ENCODE measurements around the gene SCN7A.
"Not testable (repeated sequence)": the region's sequence is repeated elsewhere in the genome, so short reads cannot be mapped to it uniquely, and the experiment has no call there.

Gene SCN7A

DNA sequence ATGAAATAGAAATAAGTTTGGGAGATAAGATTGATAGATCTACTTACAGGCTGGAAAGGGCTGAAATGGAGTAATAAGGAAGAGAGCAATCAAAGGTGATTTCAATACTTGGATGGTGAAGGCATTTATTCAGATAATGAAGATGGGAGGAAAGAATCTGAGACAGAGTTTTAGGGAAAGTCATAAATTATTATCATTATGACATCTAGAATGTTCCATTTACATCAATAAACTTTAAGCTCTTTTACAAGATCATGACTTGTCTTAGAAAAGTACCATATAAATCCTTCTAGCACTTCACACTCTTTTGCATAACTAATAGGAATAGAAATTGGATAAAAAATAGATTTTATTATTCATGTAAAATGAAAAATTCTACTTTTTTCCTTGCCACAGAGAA, 120.5 kb downstream of the SCN7A start:
- DNase-seq (ENCODE audit: low spot score in 2 of 2) (no peak), ATAC-seq (ENCODE audit: low read depth) (no peak)
- Mint-ChIP-seq H3K36me3 (no peaks in the 10 kb centered on the region), H3K4me1 (peaks cover 7% of the 10 kb centered on the region), H3K27me3 (peaks cover 12% of the 10 kb centered on the region), H3K27ac (no peak overlapping the region), H3K4me3 (no peak overlapping the region), H3K9me3 (no peaks in the 10 kb centered on the region)

DNA sequence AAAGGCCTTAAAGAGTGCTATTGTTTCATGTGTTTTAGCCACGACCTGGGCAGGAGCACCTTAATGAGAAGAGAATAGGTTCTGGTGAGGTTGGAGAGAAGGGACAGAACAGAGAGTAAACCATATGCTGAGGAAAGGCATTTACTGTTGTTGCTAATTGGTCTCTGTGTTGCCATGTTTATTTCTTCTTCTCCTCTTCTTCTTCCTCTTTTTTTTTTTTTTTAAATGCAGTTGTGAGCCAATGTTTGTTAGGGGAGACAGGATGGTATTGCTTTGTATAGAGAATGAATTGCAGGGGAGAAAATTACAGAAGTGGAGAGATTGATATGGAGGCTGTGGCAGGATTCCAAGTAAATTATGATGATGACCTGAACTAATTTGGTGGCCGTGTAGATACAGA, 120.9 kb downstream of the SCN7A start:
- Mint-ChIP-seq H3K36me3 (no peaks in the 10 kb centered on the region), H3K27ac (no peak overlapping the region), H3K9me3 (no peaks in the 10 kb centered on the region), H3K27me3 (peaks cover 10% of the 10 kb centered on the region), H3K4me3 (no peak overlapping the region), H3K4me1 (peaks cover 7% of the 10 kb centered on the region)
- no peak for ATAC-seq (ENCODE audit: low read depth)
- DNase-seq (ENCODE audit: low spot score in 2 of 2), result no peak

DNA sequence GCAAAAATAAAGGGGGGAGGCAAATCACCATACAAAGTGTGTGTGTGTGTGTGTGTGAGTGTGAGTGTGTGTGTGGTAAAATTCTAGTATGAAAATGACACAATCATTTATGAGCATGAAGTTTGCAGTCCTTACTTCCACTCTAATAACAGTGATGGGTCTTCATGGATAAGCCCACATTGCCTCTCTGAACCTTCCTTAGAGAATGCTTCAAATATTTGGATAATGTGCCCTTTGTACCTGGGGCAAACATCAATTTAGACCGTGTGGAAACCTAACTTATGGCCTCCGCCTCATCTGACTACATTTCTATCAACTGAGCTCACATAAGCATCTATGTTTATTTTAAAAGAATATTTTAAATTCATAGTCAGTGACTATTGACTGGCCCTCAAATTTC, 122.0 kb downstream of the SCN7A start:
- Mint-ChIP-seq H3K27ac (no peak overlapping the region), H3K36me3 (no peaks in the 10 kb centered on the region), H3K9me3 (no peaks in the 10 kb centered on the region), H3K4me1 (peaks cover 7% of the 10 kb centered on the region), H3K4me3 (no peak overlapping the region), H3K27me3 (peaks cover 9% of the 10 kb centered on the region)
- no peak for ATAC-seq (ENCODE audit: low read depth)
- DNase-seq (ENCODE audit: low spot score in 2 of 2), result no peak

DNA sequence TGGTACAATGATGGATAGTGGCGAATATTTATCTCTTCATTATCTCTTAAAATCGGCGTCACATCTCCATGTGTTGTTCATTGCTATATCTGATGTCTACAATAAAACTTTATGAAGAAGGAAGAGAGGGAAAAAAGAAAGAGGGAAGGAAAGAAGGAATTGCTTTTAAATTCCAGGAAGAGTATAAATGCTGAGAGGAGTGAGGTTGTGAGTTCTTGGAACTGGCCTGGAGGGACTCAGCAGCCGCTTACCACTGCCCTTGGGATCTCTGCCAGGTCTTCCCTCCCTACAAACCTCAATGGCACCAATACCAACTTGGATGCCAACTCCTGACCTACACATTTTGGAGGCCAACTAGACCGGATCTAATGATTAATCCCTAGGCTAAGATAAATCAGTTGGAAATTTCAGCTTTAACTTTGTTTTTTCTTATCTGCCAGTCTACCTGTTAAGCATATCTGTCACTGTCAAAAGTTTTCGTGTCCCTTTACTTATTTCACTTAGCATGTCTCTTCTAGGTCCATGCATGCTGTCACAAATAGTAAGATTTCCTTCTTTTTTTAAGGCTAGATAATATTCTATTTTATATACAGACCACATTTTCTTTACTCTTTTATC, 128.1 kb downstream of the SCN7A start:
- ATAC-seq (ENCODE audit: low read depth) (no peak), DNase-seq (ENCODE audit: low spot score in 2 of 2) (no peak)
- no peaks in the 10 kb centered on the region for H3K9me3 Mint-ChIP-seq
- H3K4me3 Mint-ChIP-seq, result no peak overlapping the region
- no peaks in the 10 kb centered on the region for H3K36me3 Mint-ChIP-seq
- H3K27me3 Mint-ChIP-seq, result no peaks in the 10 kb centered on the region
- no peak overlapping the region for H3K27ac Mint-ChIP-seq
- H3K4me1 Mint-ChIP-seq, result no peaks in the 10 kb centered on the region

DNA sequence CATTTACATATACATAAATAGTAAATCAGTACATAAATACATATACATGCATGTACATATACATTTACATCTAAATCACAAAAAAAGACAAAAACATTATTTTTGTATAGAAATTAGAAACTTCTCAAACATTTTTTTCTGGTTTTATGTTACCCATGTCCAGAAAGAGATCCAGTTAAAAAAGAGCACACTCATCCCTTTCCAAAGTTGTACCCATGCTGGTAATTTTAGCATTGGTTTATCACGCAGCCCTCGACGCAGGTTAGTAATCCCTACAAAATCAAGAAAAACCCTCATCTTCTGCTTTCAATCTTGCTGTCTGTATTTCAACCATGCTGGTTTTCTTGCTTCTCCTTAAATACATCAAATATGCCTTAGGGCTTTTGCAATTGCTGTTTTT, 128.8 kb downstream of the SCN7A start:
- Mint-ChIP-seq H3K4me3 (no peak overlapping the region), H3K27me3 (no peaks in the 10 kb centered on the region), H3K4me1 (no peaks in the 10 kb centered on the region), H3K36me3 (no peaks in the 10 kb centered on the region), H3K9me3 (no peaks in the 10 kb centered on the region), H3K27ac (no peak overlapping the region)
- no peak for ATAC-seq (ENCODE audit: low read depth)
- DNase-seq (ENCODE audit: low spot score in 2 of 2), result no peak

DNA sequence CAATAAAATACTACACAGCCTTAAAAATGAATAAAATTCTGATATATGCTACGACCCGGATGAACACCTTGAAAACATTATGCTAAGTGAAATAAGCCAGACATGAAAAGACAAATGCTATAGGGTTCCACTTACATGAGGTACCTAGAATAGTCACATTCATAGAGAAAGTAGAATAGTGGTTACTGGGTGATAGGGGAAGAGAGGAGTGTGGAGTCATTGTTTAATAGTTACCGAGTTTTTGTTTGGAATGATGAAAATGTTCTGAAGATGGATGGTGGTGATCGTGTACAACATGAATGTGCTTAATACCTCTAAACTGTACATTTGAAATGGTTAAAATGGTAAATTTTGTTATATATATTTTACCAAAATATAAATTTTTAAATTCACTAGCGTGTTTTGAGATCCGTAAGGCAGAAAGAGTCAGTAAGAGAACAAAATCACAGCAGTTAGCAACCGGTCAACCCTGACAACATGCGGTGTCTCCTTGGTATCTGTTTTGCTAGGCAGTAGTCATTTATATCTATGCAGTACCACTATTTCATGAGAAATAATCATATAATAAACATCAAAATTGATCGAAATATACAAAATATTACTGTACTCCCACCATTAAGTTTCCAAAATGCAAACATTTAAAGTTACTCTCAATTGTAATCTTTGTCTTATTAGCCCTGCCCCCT, 129.4 kb downstream of the SCN7A start:
- Mint-ChIP-seq H3K9me3 (no peaks in the 10 kb centered on the region), H3K27ac (no peak overlapping the region), H3K4me1 (no peaks in the 10 kb centered on the region), H3K27me3 (no peaks in the 10 kb centered on the region), H3K36me3 (no peaks in the 10 kb centered on the region), H3K4me3 (no peak overlapping the region)
- ATAC-seq (ENCODE audit: low read depth) (no peak), DNase-seq (ENCODE audit: low spot score in 2 of 2) (no peak)

DNA sequence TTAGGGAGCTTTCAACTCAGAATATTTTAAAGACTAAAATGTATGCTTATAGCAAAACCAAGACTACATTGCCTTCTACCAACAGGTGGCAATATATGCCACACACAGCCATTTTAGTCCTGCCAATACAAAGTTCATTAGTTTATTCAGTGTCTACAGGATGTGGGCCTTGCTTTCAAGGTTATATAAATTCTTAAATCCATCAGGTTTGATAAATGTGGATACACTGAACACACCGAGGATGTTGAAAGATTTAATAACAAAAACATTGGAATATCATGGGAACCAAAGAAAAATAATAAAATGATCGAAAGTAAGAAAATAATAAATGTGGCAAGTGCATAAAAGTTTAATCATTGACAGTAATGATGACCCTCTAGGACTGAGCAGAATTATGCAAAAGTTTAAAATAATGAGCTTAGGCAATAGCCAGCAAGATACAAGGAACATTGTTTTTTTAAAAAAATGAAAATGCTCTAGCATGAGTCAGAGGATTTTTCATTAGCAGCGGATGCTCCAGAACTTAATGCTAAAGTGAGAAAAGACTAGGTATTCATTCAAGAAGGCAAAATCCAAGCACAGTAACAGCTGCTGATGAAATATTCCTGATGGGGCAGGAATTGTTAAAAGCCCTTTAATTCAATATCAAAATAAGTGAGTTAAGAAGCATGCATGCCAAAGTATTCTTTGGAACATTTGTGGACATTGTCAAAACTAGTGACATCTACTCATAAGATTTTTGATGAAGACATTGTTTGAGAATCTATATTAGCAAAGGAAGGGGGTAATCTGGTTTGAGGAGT, 132.5 kb downstream of the SCN7A start:
- no peak overlapping the region for H3K27ac Mint-ChIP-seq
- no peak for DNase-seq (ENCODE audit: low spot score in 2 of 2)
- H3K36me3 Mint-ChIP-seq, result no peaks in the 10 kb centered on the region
- H3K9me3 Mint-ChIP-seq, result no peaks in the 10 kb centered on the region
- ATAC-seq (ENCODE audit: low read depth), result no peak
- no peaks in the 10 kb centered on the region for H3K27me3 Mint-ChIP-seq
- H3K4me1 Mint-ChIP-seq, result no peaks in the 10 kb centered on the region
- H3K4me3 Mint-ChIP-seq, result no peak overlapping the region

DNA sequence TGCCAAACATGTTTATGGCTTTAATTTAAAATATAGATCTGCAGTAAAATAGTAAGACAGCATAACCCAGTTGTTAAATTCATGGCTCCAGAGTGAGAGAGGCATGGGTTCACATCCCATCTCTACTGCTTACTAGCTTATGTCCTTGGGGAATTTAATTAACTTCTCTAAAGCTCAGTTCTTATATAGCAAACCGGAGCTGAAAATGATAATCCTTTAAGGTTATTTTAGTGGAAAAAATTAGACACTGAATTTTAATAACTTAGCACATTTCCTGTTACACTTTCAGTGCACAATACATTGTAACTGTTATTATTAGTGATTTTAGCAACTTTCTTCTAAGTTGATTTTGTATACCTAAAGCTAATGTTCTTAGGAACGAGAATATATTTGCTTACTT, 133.1 kb downstream of the SCN7A start:
- Mint-ChIP-seq H3K9me3 (no peaks in the 10 kb centered on the region), H3K27me3 (no peaks in the 10 kb centered on the region), H3K4me1 (no peaks in the 10 kb centered on the region), H3K4me3 (no peak overlapping the region), H3K36me3 (no peaks in the 10 kb centered on the region), H3K27ac (no peak overlapping the region)
- ATAC-seq (ENCODE audit: low read depth), result no peak
- no peak for DNase-seq (ENCODE audit: low spot score in 2 of 2)

DNA sequence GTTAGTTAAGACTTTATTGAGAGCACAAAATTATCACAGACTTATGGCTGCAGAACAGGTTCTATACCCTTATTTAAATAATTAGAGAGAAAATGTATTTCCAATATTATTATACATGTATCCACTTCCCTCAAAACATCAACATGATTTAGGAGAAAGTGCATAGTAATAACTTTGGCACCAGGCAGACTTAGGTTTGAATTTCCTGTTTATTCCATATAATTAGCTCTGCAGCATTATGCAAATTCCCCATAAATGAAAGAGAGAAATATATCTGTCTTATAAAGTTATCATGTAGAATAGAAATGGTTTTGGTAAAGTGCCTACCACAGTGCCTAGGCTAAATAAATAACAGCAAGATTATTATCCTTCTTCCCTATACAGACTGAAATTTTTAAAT, 133.6 kb downstream of the SCN7A start:
- no peak for DNase-seq (ENCODE audit: low spot score in 2 of 2)
- Mint-ChIP-seq H3K4me1 (no peaks in the 10 kb centered on the region), H3K4me3 (no peak overlapping the region), H3K27ac (no peak overlapping the region), H3K9me3 (no peaks in the 10 kb centered on the region), H3K27me3 (no peaks in the 10 kb centered on the region), H3K36me3 (no peaks in the 10 kb centered on the region)
- ATAC-seq (ENCODE audit: low read depth), result no peak

DNA sequence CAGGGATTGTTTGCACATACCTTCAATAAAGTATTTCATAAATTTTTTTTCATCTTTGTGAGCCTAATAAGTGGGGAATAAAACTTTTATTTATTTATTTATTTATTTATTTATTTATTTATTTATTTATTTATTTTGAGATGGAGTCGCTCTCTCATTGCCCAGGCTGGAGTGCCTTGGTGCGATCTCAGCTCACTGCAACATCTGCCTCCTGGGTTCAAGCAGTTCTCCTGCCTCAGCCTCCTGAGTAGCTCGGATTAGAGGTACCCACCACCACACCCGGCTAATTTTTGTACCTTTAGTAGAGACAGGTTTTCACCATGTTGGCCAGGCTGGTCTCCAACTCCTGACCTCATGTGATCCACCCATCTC, 136.1 kb downstream of the SCN7A start:
- not testable (repeated sequence) for H3K9me3 Mint-ChIP-seq; H3K27ac Mint-ChIP-seq; H3K4me3 Mint-ChIP-seq; DNase-seq (ENCODE audit: low spot score in 2 of 2); H3K36me3 Mint-ChIP-seq; H3K4me1 Mint-ChIP-seq; H3K27me3 Mint-ChIP-seq; ATAC-seq (ENCODE audit: low read depth)

DNA sequence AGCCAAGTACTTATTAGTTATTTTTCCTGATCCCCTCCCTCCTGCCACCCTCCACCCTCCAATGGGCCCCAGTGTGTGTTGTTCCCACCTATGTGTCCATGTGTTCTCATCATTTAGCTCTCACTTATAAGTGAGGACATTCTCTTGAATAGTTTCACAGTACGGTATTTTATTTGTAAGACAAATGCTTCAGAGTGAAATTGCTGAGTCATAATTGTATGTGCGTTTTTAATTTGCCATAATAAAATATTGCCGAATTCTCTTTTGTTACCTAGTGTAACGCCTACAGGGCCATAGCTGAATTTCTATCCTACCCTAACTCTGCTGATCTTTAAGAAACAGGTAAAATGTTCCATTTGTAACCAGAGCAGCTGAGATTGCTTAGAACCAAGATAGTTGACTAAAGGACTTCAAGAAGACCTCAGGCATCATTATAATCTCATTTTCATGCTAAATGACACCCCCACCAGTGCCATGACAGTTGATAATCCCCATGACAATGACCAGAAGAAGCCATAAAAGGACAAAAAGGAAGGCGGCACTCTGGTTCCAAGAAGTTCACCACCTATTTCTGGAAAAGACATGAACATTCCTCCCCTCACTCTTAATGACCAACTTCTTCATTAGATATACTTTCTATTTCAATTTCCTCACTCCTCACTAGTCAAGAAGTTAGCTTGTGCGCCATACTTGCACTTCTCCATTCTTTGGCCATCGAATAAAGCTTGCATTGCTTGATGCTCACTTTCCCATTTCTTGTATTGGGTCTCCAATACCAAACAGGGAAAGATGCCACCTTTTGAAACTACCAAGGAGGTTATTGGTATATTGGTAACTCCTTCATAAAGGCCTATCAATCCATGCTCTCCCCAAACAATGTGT, 136.7 kb downstream of the SCN7A start:
- no peaks in the 10 kb centered on the region for H3K9me3 Mint-ChIP-seq
- no peak for DNase-seq (ENCODE audit: low spot score in 2 of 2)
- no peak for ATAC-seq (ENCODE audit: low read depth)

More for the DNA sequence above, 136.7 kb downstream of the SCN7A start:
- H3K4me1 Mint-ChIP-seq, result no peaks in the 10 kb centered on the region
- no peak overlapping the region for H3K27ac Mint-ChIP-seq
- H3K27me3 Mint-ChIP-seq, result no peaks in the 10 kb centered on the region
- H3K4me3 Mint-ChIP-seq, result no peak overlapping the region
- H3K36me3 Mint-ChIP-seq, result no peaks in the 10 kb centered on the region

Measured in memory B cell (primary cell).